Motor neuron (in vitro differentiated cells): ENCODE results near the gene TMED6. TPM values are rescaled to one million over a fixed set of nuclear protein-coding genes. Genes with fewer than 3 reads are reported as not detected.

Experiments used
- ATAC-seq, 8 experiments: fragments of 200-7000 bp; cut with Tn5 transposase; replicated peaks in 6 of 8; 2 replicates each; pipeline ENCODE4 v1.8.0; 2021; ENCODE audit warnings: mild to moderate bottlenecking in 8 of 8, moderate library complexity in 8 of 8
- H3K27ac ChIP-seq, 2 donors: fragments of 250-450 bp; sonication (Bioruptor Pico); 2 replicates each; pipeline ENCODE4 v1.9.0; 2021; ENCODE audit warnings: antibody characterized with exemption in 2 of 2, mild to moderate bottlenecking in 2 of 2, moderate library complexity in 1 of 2
- H3K4me1 ChIP-seq, 2 donors: fragments of 250-450 bp; sonication (Bioruptor Pico); replicated peaks in 1 of 2; 2 replicates each; pipeline ENCODE4 v1.6.1; 2021; ENCODE audit warnings: antibody characterized with exemption in 2 of 2, mild to moderate bottlenecking in 2 of 2, moderate library complexity in 1 of 2
- H3K4me3 ChIP-seq, 5 donors: fragments of 250-450 bp; sonication (Bioruptor Pico); 2 replicates each; pipeline ENCODE4 v1.9.0; 2021; ENCODE audit warnings: antibody characterized with exemption in 5 of 5, mild to moderate bottlenecking in 5 of 5, moderate library complexity in 4 of 5
- WGBS, 10 experiments: fragments of 450-650 bp; shearing (Covaris generic); methylation state at CpG; one replicate each; pipeline ENCODE4 v1.0.0; 2022; 5-methylcytosine and 5-hydroxymethylcytosine counted together
- in situ Hi-C, 9 experiments: fragments of 400-800 bp; cut with MboI; loops; one replicate each; pipeline ENCODE4 v1.15.0; 2021; ENCODE audit warnings: low sequenced_read_pairs in 9 of 9, low pct_unique_long_range_greater_than_20kb in 2 of 9; ENCODE audit not compliant: unreplicated experiment in 9 of 9
- total RNA-seq, 8 experiments: library from RNA; unstranded; fragments of 300-600 nt; gene quantifications; 2 replicates each; pipeline versions ENCODE4 v1.2.3 to v1.2.4, GENCODE V29; 2022

The TMED6 gene
- total RNA-seq, 8 experiments from 2014 or later = 0.33 to 3.8 (median 0.79) TPM

GRCh38 chr16:69318177-69318910, 33.2 kb downstream of the TMED6 start:
- in situ Hi-C loops = no loop called here
- ATAC-seq = no peak
- Histone ChIP-seq H3K4me3 (no peak overlapping the region), H3K27ac (no peak overlapping the region), H3K4me1 (no peaks in the 10 kb centered on the region)
- 90 to 100% (median 98%) methylated on average over 1 to 15 of the region's 30 CpGs; no CpG with 5 or more reads in 2 of the 10 experiments for WGBS, 10 experiments

GRCh38 chr16:69316595-69317034, 35.0 kb downstream of the TMED6 start:
- Histone ChIP-seq H3K27ac (no peak overlapping the region), H3K4me1 (peaks cover 6% of the 10 kb centered on the region in 2 donors), H3K4me3 (no peak overlapping the region)
- WGBS, 10 experiments = 40 to 100% methylated on average over 1 of the region's 17 CpGs; no CpG with 5 or more reads in 8 of the 10 experiments
- no peak for ATAC-seq
- in situ Hi-C loops = no loop called here

GRCh38 chr16:69315486-69316311, 35.9 kb downstream of the TMED6 start:
- Histone ChIP-seq H3K27ac (peak overlapping the region in 1 of 2 donors; percentile 69), H3K4me3 (no peak overlapping the region), H3K4me1 (peaks cover 6% of the 10 kb centered on the region in 2 donors)
- in situ Hi-C loops = no loop called here
- 67 to 100% (median 83%) methylated on average over 2 to 16 of the region's 30 CpGs; no CpG with 5 or more reads in 1 of the 10 experiments for WGBS, 10 experiments
- no peak for ATAC-seq

GRCh38 chr16:69314534-69314933, 37.1 kb downstream of the TMED6 start:
- H3K4me3 ChIP-seq = no peak overlapping the region
- no peak for ATAC-seq
- WGBS, 10 experiments = 78 to 100% (median 95%) methylated on average over 1 to 8 of the region's 11 CpGs; no CpG with 5 or more reads in 2 of the 10 experiments
- in situ Hi-C loops = no loop called here
- H3K27ac ChIP-seq = no peak overlapping the region
- H3K4me1 ChIP-seq = peaks cover 6% of the 10 kb centered on the region in 2 donors

- Histone ChIP-seq H3K4me1 (peaks cover 6% of the 10 kb centered on the region in 2 donors), H3K27ac (no peak overlapping the region), H3K4me3 (no peak overlapping the region)
- ATAC-seq = no peak
- 77 to 100% (median 96%) methylated on average over 2 to 5 of the region's 5 CpGs; no CpG with 5 or more reads in 2 of the 10 experiments for WGBS, 10 experiments
- in situ Hi-C loops = no loop called here
These were observed 38.1 kb downstream of the TMED6 start for GRCh38 chr16:69313469-69313868.

- peak overlapping the region; percentile 76 to 98 (median 90) for H3K4me3 ChIP-seq
- ATAC-seq = peak; percentile 54 to 68 (median 60)
- H3K27ac ChIP-seq = peak overlapping the region; percentile 74 to 81
- WGBS, 10 experiments = 0 to 33% (median 5%) methylated on average over 1 to 14 of the region's 59 CpGs; no CpG with 5 or more reads in 2 of the 10 experiments
- H3K4me1 ChIP-seq = peaks cover 6% of the 10 kb centered on the region in 2 donors
- in situ Hi-C loops = no loop called here
These were observed 39.8 kb downstream of the TMED6 start for GRCh38 chr16:69311533-69312387.

GRCh38 chr16:69310653-69311532, 40.7 kb downstream of the TMED6 start, which contains the start of gene VPS4A:
Gene VPS4A (plus strand): TSS chr16:69311350. CDS start chr16:69311512, 162 bp downstream.
- in situ Hi-C loops = no loop called here
- Histone ChIP-seq H3K27ac (peak within 1 kb of the TSS; percentile 74 to 81), H3K4me1 (peaks cover 6% of the 10 kb centered on the region in 2 donors), H3K4me3 (peak within 1 kb of the TSS; percentile 76 to 98 (median 90))
- 37 to 100% (median 89%) methylated on average over 1 to 7 of the region's 70 CpGs; no CpG with 5 or more reads in 6 of the 10 experiments for WGBS, 10 experiments
- ATAC-seq = peak; percentile 88 to 99 (median 96)

- peaks cover 6% of the 10 kb centered on the region in 2 donors for H3K4me1 ChIP-seq
- ATAC-seq = peak in 1 of 8 experiments; percentile 2
- in situ Hi-C loops = no loop called here
- H3K4me3 ChIP-seq = no peak overlapping the region
- H3K27ac ChIP-seq = no peak overlapping the region
- WGBS, 10 experiments = 16 to 100% (median 89%) methylated on average over 1 to 11 of the region's 12 CpGs; no CpG with 5 or more reads in 1 of the 10 experiments
These were observed 42.3 kb downstream of the TMED6 start for GRCh38 chr16:69309316-69309715.

- ATAC-seq = no peak
- H3K4me3 ChIP-seq = no peak overlapping the region
- WGBS, 10 experiments = 89 to 100% (median 100%) methylated on average over 1 to 2 of the region's 2 CpGs; no CpG with 5 or more reads in 1 of the 10 experiments
- H3K4me1 ChIP-seq = peaks cover 6% of the 10 kb centered on the region in 2 donors
- no peak overlapping the region for H3K27ac ChIP-seq
- in situ Hi-C loops = no loop called here
These were observed 43.7 kb downstream of the TMED6 start for GRCh38 chr16:69307856-69308255.

GRCh38 chr16:69307091-69307490, 44.5 kb downstream of the TMED6 start:
- Histone ChIP-seq H3K4me3 (no peak overlapping the region), H3K4me1 (peaks cover under 1% of the 10 kb centered on the region in 2 donors), H3K27ac (no peak overlapping the region)
- in situ Hi-C loops = no loop called here
- no peak for ATAC-seq
- WGBS, 10 experiments = 10 to 100% (median 100%) methylated on average over 1 of the region's 1 CpG; no CpG with 5 or more reads in 1 of the 10 experiments

GRCh38 chr16:69306031-69306430, 45.6 kb downstream of the TMED6 start:
- WGBS, 10 experiments = 0 to 90% (median 43%) methylated on average over 1 of the region's 1 CpG; no CpG with 5 or more reads in 3 of the 10 experiments
- no peak overlapping the region for H3K4me3 ChIP-seq
- no peaks in the 10 kb centered on the region for H3K4me1 ChIP-seq
- ATAC-seq = no peak
- in situ Hi-C loops = no loop called here
- no peak overlapping the region for H3K27ac ChIP-seq
